ENCODE measurements around the gene POU2F3. TPM values are rescaled to one million over a fixed set of nuclear protein-coding genes. Genes with fewer than 3 reads are reported as not detected.
"Not testable (repeated sequence)": the region's sequence is repeated elsewhere in the genome, so short reads cannot be mapped to it uniquely, and the experiment has no call there.

Gene POU2F3
- total RNA-seq, 1 experiment from 2014 or later, result 0.02 TPM

- DNase-seq (ENCODE audit: low read depth), result not testable (repeated sequence)
Observed at GRCh38 chr11:120253377-120253776, 13.4 kb downstream of the POU2F3 start.

- no peak for DNase-seq (ENCODE audit: low read depth)
Observed at GRCh38 chr11:120254788-120255518, 15.0 kb downstream of the POU2F3 start.

- no peak for DNase-seq (ENCODE audit: low read depth)
Observed at GRCh38 chr11:120255519-120255866, 15.6 kb downstream of the POU2F3 start.

- no peak for DNase-seq (ENCODE audit: low read depth)
Observed at GRCh38 chr11:120256178-120256577, 16.2 kb downstream of the POU2F3 start.

GRCh38 chr11:120256779-120257178 lies 16.8 kb downstream of the POU2F3 start:
- no peak for DNase-seq (ENCODE audit: low read depth)

GRCh38 chr11:120257346-120257745 lies 17.4 kb downstream of the POU2F3 start:
- no peak for DNase-seq (ENCODE audit: low read depth)

- no peak for DNase-seq (ENCODE audit: low read depth)
Observed at GRCh38 chr11:120258661-120259060, 18.7 kb downstream of the POU2F3 start.

GRCh38 chr11:120259241-120259640 lies 19.3 kb downstream of the POU2F3 start:
- no peak for DNase-seq (ENCODE audit: low read depth)

GRCh38 chr11:120259988-120260565 lies 20.1 kb downstream of the POU2F3 start:
- no peak for DNase-seq (ENCODE audit: low read depth)

- DNase-seq (ENCODE audit: low read depth), result no peak
Observed at GRCh38 chr11:120260616-120261015, 20.7 kb downstream of the POU2F3 start.

- no peak for DNase-seq (ENCODE audit: low read depth)
Observed at GRCh38 chr11:120261321-120261720, 21.4 kb downstream of the POU2F3 start.

GRCh38 chr11:120261931-120262330 lies 22.0 kb downstream of the POU2F3 start:
- no peak for DNase-seq (ENCODE audit: low read depth)

GRCh38 chr11:120267319-120267718 lies 27.4 kb downstream of the POU2F3 start:
- no peak for DNase-seq (ENCODE audit: low read depth)

GRCh38 chr11:120268686-120269085 lies 28.7 kb downstream of the POU2F3 start:
- no peak for DNase-seq (ENCODE audit: low read depth)

- no peak for DNase-seq (ENCODE audit: low read depth)
Observed at GRCh38 chr11:120270386-120270785, 30.4 kb downstream of the POU2F3 start.

- DNase-seq (ENCODE audit: low read depth), result no peak
Observed at GRCh38 chr11:120271672-120272071, 31.7 kb downstream of the POU2F3 start.

- DNase-seq (ENCODE audit: low read depth), result peak; percentile 87
Observed at GRCh38 chr11:120272303-120272702, 32.4 kb downstream of the POU2F3 start.

GRCh38 chr11:120273432-120273831 lies 33.5 kb downstream of the POU2F3 start:
- DNase-seq (ENCODE audit: low read depth), result peak; percentile 32

- DNase-seq (ENCODE audit: low read depth), result not testable (repeated sequence)
Observed at GRCh38 chr11:120273956-120274355, 34.0 kb downstream of the POU2F3 start.

GRCh38 chr11:120279502-120279901 lies 39.6 kb downstream of the POU2F3 start:
- no peak for DNase-seq (ENCODE audit: low read depth)

GRCh38 chr11:120280600-120281051 lies 40.7 kb downstream of the POU2F3 start:
- DNase-seq (ENCODE audit: low read depth), result peak; percentile 80

GRCh38 chr11:120281143-120281795 lies 41.3 kb downstream of the POU2F3 start:
- DNase-seq (ENCODE audit: low read depth), result peak; percentile 59

- DNase-seq (ENCODE audit: low read depth), result no peak
Observed at GRCh38 chr11:120283124-120283523, 43.2 kb downstream of the POU2F3 start.
